Measurements from ENCODE around the gene DAPK3.
A peak's percentile ranks its signal among the peaks of the same experiment; 100 is the strongest.

DAPK3 gene

GRCh38 chr19:3987619-3988371 is 16.9 kb upstream of the DAPK3 start:
- Histone ChIP-seq H3K27ac (no peak overlapping the region), H3K27me3 (no peaks in the 10 kb centered on the region), H3K36me3 (peaks cover 14 to 15% (median 15%) of the 10 kb centered on the region in 3 donors), H3K4me3 (peak overlapping the region in 1 of 2 donors; percentile 75), H3K9me3 (no peaks in the 10 kb centered on the region), H3K4me1 (peaks cover 0 to 48% (median 42%) of the 10 kb centered on the region in 4 donors)
- DNase-seq = peak; percentile 82 to 90
- intact Hi-C loops (cut with DNase I; ENCODE audit: low total_unique reads) = loop anchor here (5.0 to 10.0 kb wide), 3 partner anchors 70 to 197 kb away; partner anchors contain the start of genes ANKRD24, MAP2K2 and SIRT6
- peak; percentile 66 to 68 for TF ChIP-seq CTCF (IDR thresholded peaks at IDR 0.05)

GRCh38 chr19:3986260-3987041 is 15.6 kb upstream of the DAPK3 start:
- Histone ChIP-seq H3K9me3 (no peaks in the 10 kb centered on the region), H3K4me1 (peaks cover 0 to 57% (median 43%) of the 10 kb centered on the region in 4 donors), H3K4me3 (peak overlapping the region; percentile 75 to 89), H3K36me3 (peaks cover 28 to 29% (median 28%) of the 10 kb centered on the region in 3 donors), H3K27me3 (no peaks in the 10 kb centered on the region), H3K27ac (peak overlapping the region; percentile 91 to 94)
- intact Hi-C loops (cut with DNase I; ENCODE audit: low total_unique reads) = loop anchor here (5.0 to 10.0 kb wide), 3 partner anchors 71 to 198 kb away; partner anchors contain the start of genes ANKRD24, MAP2K2 and SIRT6
- DNase-seq = peak in 1 of 2 donors; percentile 56
- peak; percentile 56 to 63 for TF ChIP-seq CTCF (IDR thresholded peaks at IDR 0.05)

- intact Hi-C loops (cut with DNase I; ENCODE audit: low total_unique reads) = loop anchor here (5.0 to 10.0 kb wide), 3 partner anchors 72 to 199 kb away; partner anchors contain the start of genes ANKRD24, MAP2K2 and SIRT6
- no peak for TF ChIP-seq CTCF (IDR thresholded peaks at IDR 0.05)
- Histone ChIP-seq H3K4me1 (peaks cover 0 to 57% (median 43%) of the 10 kb centered on the region in 4 donors), H3K36me3 (peaks cover 35 to 36% (median 35%) of the 10 kb centered on the region in 3 donors), H3K27me3 (no peaks in the 10 kb centered on the region), H3K4me3 (peak overlapping the region; percentile 75 to 89), H3K9me3 (no peaks in the 10 kb centered on the region), H3K27ac (peak overlapping the region; percentile 91 to 94)
- DNase-seq = no peak
Measured at GRCh38 chr19:3985643-3986259, 14.9 kb upstream of the DAPK3 start.

GRCh38 chr19:3984908-3985642 is 14.2 kb upstream of the DAPK3 start, which contains the start of gene EEF2:
Gene EEF2 (minus strand): TSS chr19:3985463. CDS start chr19:3985380, 83 bp downstream.
- intact Hi-C loops (cut with DNase I; ENCODE audit: low total_unique reads) = loop anchor here (5.0 to 10.0 kb wide), 3 partner anchors 72 to 200 kb away; partner anchors contain the start of genes ANKRD24, MAP2K2 and SIRT6
- peaks cover 42 to 43% (median 42%) of the 10 kb centered on the region in 3 donors for H3K36me3 ChIP-seq
- DNase-seq = peak; percentile 84 to 93
- TF ChIP-seq CTCF (IDR thresholded peaks at IDR 0.05) = no peak
- H3K27me3 ChIP-seq = no peaks in the 10 kb centered on the region
- peak within 1 kb of the TSS; percentile 75 to 89 for H3K4me3 ChIP-seq
- H3K4me1 ChIP-seq = peaks cover 0 to 57% (median 43%) of the 10 kb centered on the region in 4 donors
- H3K9me3 ChIP-seq = no peaks in the 10 kb centered on the region
- H3K27ac ChIP-seq = peak within 1 kb of the TSS; percentile 91 to 94
